DND-41 (cell line): ENCODE results near the gene GON4L.
"Not testable (repeated sequence)": the region's sequence is repeated elsewhere in the genome, so short reads cannot be mapped to it uniquely, and the experiment has no call there.

Experiments used
- ATAC-seq: fragments of 200-7000 bp; cut with Tn5 transposase; 3 replicates; pipeline ENCODE4 v1.9.1; 2021; ENCODE audit warnings: low read depth; ENCODE audit not compliant: insufficient read depth
- DNase-seq: peaks from one replicate; pipeline ENCODE4 v3.0.0-alpha.2; 2020
- H2AFZ ChIP-seq: 2 replicates; pipeline ENCODE4 v1.6.0; 2012; ENCODE audit warnings: low read depth, low read length
- H3K27ac ChIP-seq: 2 replicates; pipeline ENCODE4 v1.5.1; 2012; ENCODE audit warnings: low read length, inconsistent platforms
- H3K27me3 ChIP-seq: fragments of 200-600 bp; sonication (generic); 2 replicates; pipeline ENCODE4 v1.6.0; 2012; ENCODE audit warnings: low read length, mild to moderate bottlenecking, inconsistent platforms; ENCODE audit not compliant: insufficient read depth, poor library complexity
- H3K36me3 ChIP-seq: 2 replicates; pipeline ENCODE4 v1.5.1; 2012; ENCODE audit warnings: low read length, inconsistent platforms; ENCODE audit not compliant: insufficient read depth
- H3K4me1 ChIP-seq: 2 replicates; pipeline ENCODE4 v1.5.1; 2012; ENCODE audit warnings: mild to moderate bottlenecking, low read length; ENCODE audit not compliant: insufficient read depth
- H3K4me2 ChIP-seq: 2 replicates; pipeline ENCODE4 v1.6.0; 2012; ENCODE audit warnings: mild to moderate bottlenecking, moderate library complexity, low read length, inconsistent platforms; ENCODE audit not compliant: insufficient read depth
- H3K4me3 ChIP-seq, 2 experiments: fragments of 200-600 bp in 1 of 2; shearing (Covaris generic) in 1 of 2; 2 replicates each; pipeline ENCODE4 v1.5.1; 2012 to 2016; ENCODE audit warnings: inconsistent platforms in 2 of 2, low read length in 2 of 2, mild to moderate bottlenecking in 2 of 2, low read depth in 1 of 2, moderate library complexity in 1 of 2
- H3K79me2 ChIP-seq: 2 replicates; pipeline ENCODE4 v1.6.0; 2012; ENCODE audit warnings: low read length, inconsistent platforms; ENCODE audit not compliant: insufficient read depth
- H3K9ac ChIP-seq: 2 replicates; pipeline ENCODE4 v1.6.0; 2012; ENCODE audit warnings: low read depth, mild to moderate bottlenecking, inconsistent platforms, low read length, moderate library complexity
- H3K9me3 ChIP-seq: 2 replicates; pipeline ENCODE4 v1.5.1; 2012; ENCODE audit warnings: low read length, moderate library complexity, mild to moderate bottlenecking, inconsistent platforms; ENCODE audit not compliant: insufficient read depth, severe bottlenecking
- H4K20me1 ChIP-seq: 2 replicates; pipeline ENCODE4 v1.6.0; 2012; ENCODE audit warnings: low read length; ENCODE audit not compliant: insufficient read depth
- EZH2 ChIP-seq: IDR thresholded peaks from 3 replicates; pipeline ENCODE4 v1.6.1; 2012; ENCODE audit warnings: borderline replicate concordance, low read depth, mild to moderate bottlenecking, moderate library complexity, low read length, inconsistent platforms; ENCODE audit not compliant: severe bottlenecking
- TF ChIP-seq, protein P1 (sequence below): IDR thresholded peaks from 2 replicates; pipeline ENCODE4 v1.5.1; 2012; ENCODE audit warnings: borderline replicate concordance, low read length, moderate library complexity, mild to moderate bottlenecking; ENCODE audit not compliant: poor library complexity, severe bottlenecking; ENCODE audit errors: extremely low read depth

GON4L gene

DNA sequence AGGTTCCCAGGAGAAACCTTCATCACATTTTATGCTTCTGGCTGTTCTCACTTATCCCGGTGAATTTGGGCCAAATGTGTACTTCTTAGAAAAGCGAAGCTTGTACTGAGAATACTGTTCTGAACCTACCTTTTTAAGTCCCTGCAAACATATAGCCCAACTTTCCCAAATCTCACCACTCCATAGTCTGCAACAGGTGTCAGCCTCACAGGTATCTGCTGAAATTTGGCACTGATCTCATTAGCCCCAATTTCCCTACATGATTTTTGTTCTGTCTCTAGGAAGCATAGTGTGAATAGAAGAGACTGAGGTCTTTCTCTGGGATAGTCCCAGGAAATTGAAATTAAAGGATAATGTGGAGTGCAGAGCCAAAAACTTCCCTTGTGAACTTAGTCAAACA lies 42.7 kb upstream of the GON4L start:
- Histone ChIP-seq H3K36me3 (peaks cover 58% of the 10 kb centered on the region), H2AFZ (no peak overlapping the region), H4K20me1 (no peaks in the 10 kb centered on the region), H3K4me1 (no peaks in the 10 kb centered on the region), H3K4me2 (no peak overlapping the region), H3K4me3 (no peak overlapping the region), H3K9me3 (no peaks in the 10 kb centered on the region), H3K27ac (no peak overlapping the region), H3K79me2 (no peaks in the 10 kb centered on the region), H3K27me3 (no peaks in the 10 kb centered on the region), H3K9ac (no peak overlapping the region)
- ATAC-seq (no peak), DNase-seq (no peak)
- TF ChIP-seq, protein P1, sequence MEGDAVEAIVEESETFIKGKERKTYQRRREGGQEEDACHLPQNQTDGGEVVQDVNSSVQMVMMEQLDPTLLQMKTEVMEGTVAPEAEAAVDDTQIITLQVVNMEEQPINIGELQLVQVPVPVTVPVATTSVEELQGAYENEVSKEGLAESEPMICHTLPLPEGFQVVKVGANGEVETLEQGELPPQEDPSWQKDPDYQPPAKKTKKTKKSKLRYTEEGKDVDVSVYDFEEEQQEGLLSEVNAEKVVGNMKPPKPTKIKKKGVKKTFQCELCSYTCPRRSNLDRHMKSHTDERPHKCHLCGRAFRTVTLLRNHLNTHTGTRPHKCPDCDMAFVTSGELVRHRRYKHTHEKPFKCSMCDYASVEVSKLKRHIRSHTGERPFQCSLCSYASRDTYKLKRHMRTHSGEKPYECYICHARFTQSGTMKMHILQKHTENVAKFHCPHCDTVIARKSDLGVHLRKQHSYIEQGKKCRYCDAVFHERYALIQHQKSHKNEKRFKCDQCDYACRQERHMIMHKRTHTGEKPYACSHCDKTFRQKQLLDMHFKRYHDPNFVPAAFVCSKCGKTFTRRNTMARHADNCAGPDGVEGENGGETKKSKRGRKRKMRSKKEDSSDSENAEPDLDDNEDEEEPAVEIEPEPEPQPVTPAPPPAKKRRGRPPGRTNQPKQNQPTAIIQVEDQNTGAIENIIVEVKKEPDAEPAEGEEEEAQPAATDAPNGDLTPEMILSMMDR, result no peak
- TF ChIP-seq EZH2, result no peak

DNA sequence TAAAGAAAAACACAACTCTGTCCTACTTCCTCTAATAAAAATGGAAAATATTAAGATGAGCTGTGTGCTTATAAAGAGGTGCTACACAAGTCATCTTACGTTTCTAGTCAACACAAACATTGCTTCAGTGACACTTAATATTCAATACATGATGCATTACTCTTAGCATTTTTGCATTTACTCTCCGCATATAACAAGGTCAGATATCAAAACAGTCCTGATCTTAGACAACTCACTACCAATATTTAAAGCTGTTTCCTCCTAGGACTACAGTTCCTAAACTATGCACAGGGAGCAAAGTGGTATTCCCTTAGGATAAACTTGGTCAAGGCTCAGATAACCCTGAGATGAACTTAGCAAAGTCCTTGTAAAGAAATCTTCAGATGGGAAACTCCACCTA lies 41.9 kb upstream of the GON4L start:
- DNase-seq, result no peak
- Histone ChIP-seq H4K20me1 (no peaks in the 10 kb centered on the region), H2AFZ (no peak overlapping the region), H3K27me3 (no peaks in the 10 kb centered on the region), H3K27ac (no peak overlapping the region), H3K36me3 (peaks cover 50% of the 10 kb centered on the region), H3K4me1 (0 out of 2 replicates have a peak, but pooled peaks cover 2% of the 10 kb centered on the region), H3K4me2 (no peak overlapping the region), H3K9ac (no peak overlapping the region), H3K4me3 (no peak overlapping the region), H3K79me2 (no peaks in the 10 kb centered on the region), H3K9me3 (no peaks in the 10 kb centered on the region)
- no peak for ATAC-seq
- TF ChIP-seq, protein P1, result no peak
- no peak for TF ChIP-seq EZH2

DNA sequence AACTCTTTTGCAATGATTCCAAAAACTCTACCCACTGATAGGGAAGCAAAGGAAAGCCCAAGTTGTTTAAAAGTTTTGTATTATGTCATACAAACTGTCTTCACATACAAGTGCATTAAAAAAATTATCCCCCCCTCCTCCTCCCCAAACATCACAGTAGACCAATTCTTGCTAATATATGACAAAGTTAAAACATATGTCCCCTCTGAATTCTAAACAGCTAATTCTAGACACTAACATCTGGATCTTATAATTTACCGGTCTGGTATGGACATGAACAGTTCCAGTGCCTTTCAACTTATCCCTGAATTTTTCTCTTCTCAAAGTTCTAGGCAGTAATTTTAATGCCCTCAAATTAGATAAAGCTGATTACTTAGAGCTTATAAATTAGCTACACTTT lies 40.7 kb upstream of the GON4L start:
- Histone ChIP-seq H3K27me3 (no peaks in the 10 kb centered on the region), H3K27ac (no peak overlapping the region), H3K9me3 (no peaks in the 10 kb centered on the region), H3K36me3 (peaks cover 42% of the 10 kb centered on the region), H3K79me2 (no peaks in the 10 kb centered on the region), H2AFZ (no peak overlapping the region), H4K20me1 (no peaks in the 10 kb centered on the region), H3K4me2 (no peak overlapping the region), H3K4me3 (no peak overlapping the region), H3K4me1 (0 out of 2 replicates have a peak, but pooled peaks cover 4% of the 10 kb centered on the region), H3K9ac (no peak overlapping the region)
- ATAC-seq (no peak), DNase-seq (no peak)
- TF ChIP-seq, protein P1, result no peak
- no peak for TF ChIP-seq EZH2

DNA sequence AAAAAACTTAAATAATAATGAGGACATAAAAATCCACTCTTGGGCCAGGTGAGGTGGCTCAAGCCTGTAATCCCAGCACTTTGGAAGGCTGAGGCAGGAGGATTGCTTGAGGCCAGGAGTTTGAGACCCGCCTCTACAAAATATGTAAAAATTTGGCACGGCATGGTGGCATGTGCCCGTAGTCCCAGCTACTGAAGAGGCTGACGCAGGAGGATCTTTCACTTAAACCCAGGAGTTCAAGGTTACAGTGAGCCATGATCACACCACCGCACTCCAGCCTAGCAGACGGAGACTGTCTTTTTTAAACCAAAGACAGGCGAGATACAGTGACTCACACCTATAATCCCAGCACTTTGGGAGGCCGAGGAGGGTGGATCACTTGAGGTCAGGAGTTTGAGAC lies 39.5 kb upstream of the GON4L start:
- not testable (repeated sequence) for ATAC-seq, H3K27ac ChIP-seq, DNase-seq

DNA sequence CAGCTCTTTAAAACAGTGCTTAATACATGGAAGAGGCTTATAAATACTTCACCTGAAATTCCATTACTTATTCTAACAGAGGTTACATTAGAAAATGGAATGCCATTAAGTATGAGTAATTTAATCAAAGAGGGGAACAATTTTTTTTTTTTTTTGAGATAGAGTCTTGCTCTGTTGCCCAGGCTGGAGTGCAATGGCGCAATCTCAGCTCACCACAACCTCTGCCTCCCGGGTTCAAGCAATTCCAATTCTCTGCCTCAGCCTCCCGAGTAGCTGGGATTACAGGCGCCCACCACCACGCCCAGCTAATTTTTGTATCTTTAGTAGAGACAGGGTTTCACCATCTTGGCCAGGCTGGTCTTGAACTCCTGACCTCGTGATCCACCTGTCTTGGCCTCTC lies 38.6 kb upstream of the GON4L start:
- H3K4me3 ChIP-seq, H3K4me1 ChIP-seq, DNase-seq, H3K9me3 ChIP-seq, H3K79me2 ChIP-seq, H2AFZ ChIP-seq, H4K20me1 ChIP-seq, H3K9ac ChIP-seq, H3K27me3 ChIP-seq, H3K27ac ChIP-seq, H3K4me2 ChIP-seq, ATAC-seq: not testable (repeated sequence)
- H3K36me3 ChIP-seq, result peaks cover 27% of the 10 kb centered on the region

More for the DNA sequence above, 39.5 kb upstream of the GON4L start:
- not testable (repeated sequence) for H3K4me2 ChIP-seq, H3K9ac ChIP-seq, H2AFZ ChIP-seq, H4K20me1 ChIP-seq, H3K9me3 ChIP-seq, H3K27me3 ChIP-seq, H3K79me2 ChIP-seq, H3K4me1 ChIP-seq, H3K4me3 ChIP-seq
- peaks cover 36% of the 10 kb centered on the region for H3K36me3 ChIP-seq
